A673 (cell line): Measurements from ENCODE around the gene UBA6. TPM values are rescaled to one million over a fixed set of nuclear protein-coding genes. Genes with fewer than 3 reads are reported as not detected.

Experiments used
- BruUV-seq: library from RNA; stranded (reverse); fragments of 400-500 nt; replicated peaks from 2 replicates; lab custom pipeline; 2021; lab: Mats Ljungman, UMichigan
- CTCF ChIA-PET: fragments of 300-600 bp; sonication (Branson Sonifier 250); formaldehyde crosslinking; loops from one replicate; lab custom pipeline; 2022; ENCODE audit warnings: antibody characterized with exemption; lab: Charles Lee
- POLR2A ChIA-PET: fragments of 300-600 bp; sonication (Branson Sonifier 250); formaldehyde crosslinking; loops from one replicate; lab custom pipeline; 2022; ENCODE audit warnings: antibody characterized with exemption; ENCODE audit not compliant: low non-redundant PET; lab: Charles Lee
- DNase-seq: peaks from one replicate; pipeline ENCODE4 v3.0.0-alpha.2; 2015; ENCODE audit warnings: low spot score
- H3K27ac ChIP-seq: fragments of 200-600 bp; sonication (generic); 2 replicates; pipeline ENCODE4 v1.5.1; 2016; ENCODE audit warnings: mixed run types, low read depth, mild to moderate bottlenecking, mixed read lengths, antibody characterized with exemption, low read length; ENCODE audit not compliant: poor library complexity, severe bottlenecking
- H3K27me3 ChIP-seq: fragments of 200-600 bp; sonication (generic); replicated peaks from 2 replicates; pipeline ENCODE4 v1.6.1; 2017; ENCODE audit warnings: mixed run types, low read depth, mild to moderate bottlenecking, mixed read lengths, antibody characterized with exemption, low read length; ENCODE audit not compliant: insufficient read depth, poor library complexity
- H3K36me3 ChIP-seq: fragments of 200-600 bp; sonication (generic); 2 replicates; pipeline ENCODE4 v1.6.1; 2016; ENCODE audit warnings: mixed run types, mild to moderate bottlenecking, mixed read lengths, antibody characterized with exemption, low read length; ENCODE audit not compliant: insufficient read depth, poor library complexity, severe bottlenecking
- H3K4me1 ChIP-seq: fragments of 200-600 bp; sonication (generic); 2 replicates; pipeline ENCODE4 v1.6.1; 2017; ENCODE audit warnings: mixed run types, mild to moderate bottlenecking, mixed read lengths, antibody characterized with exemption, low read length; ENCODE audit not compliant: insufficient read depth, poor library complexity, severe bottlenecking
- H3K4me3 ChIP-seq: fragments of 200-600 bp; sonication (generic); 2 replicates; pipeline ENCODE4 v1.5.1; 2016; ENCODE audit warnings: low read depth, mixed run types, mild to moderate bottlenecking, mixed read lengths, low read length; ENCODE audit not compliant: poor library complexity, severe bottlenecking
- H3K9me3 ChIP-seq: fragments of 200-600 bp; sonication (generic); 2 replicates; pipeline ENCODE4 v1.6.1; 2016; ENCODE audit warnings: mixed run types, low read depth, mild to moderate bottlenecking, mixed read lengths, antibody characterized with exemption, low read length; ENCODE audit not compliant: poor library complexity, severe bottlenecking
- EZH2 ChIP-seq: fragments of 200-600 bp; sonication (generic); IDR thresholded peaks from 2 replicates; pipeline ENCODE4 v1.6.1; 2017; ENCODE audit warnings: borderline replicate concordance, low read depth, mild to moderate bottlenecking, mixed read lengths, antibody characterized with exemption, low read length; ENCODE audit not compliant: poor library complexity, severe bottlenecking
- intact Hi-C: fragments of 100-400 bp; cut with micrococcal nuclease; formaldehyde crosslinking; loops from one replicate; pipeline ENCODE4 v1.10.0; 2022; ENCODE audit not compliant: unreplicated experiment
- total RNA-seq: library from RNA; stranded (reverse); gene quantifications from 2 replicates; pipeline ENCODE4 v1.2.3, GENCODE V29; 2021
- TF ChIP-seq, protein P1 (sequence below): fragments of 300-800, 200-600 bp; sonication (generic); conservative IDR thresholded peaks from 2 replicates; pipeline ENCODE4 v1.5.1; 2017; ENCODE audit warnings: low read depth, mild to moderate bottlenecking, antibody characterized with exemption, low read length, moderate library complexity, mixed read lengths

The UBA6 gene
- total RNA-seq, 1 experiment from 2014 or later: 33.2 TPM

DNA sequence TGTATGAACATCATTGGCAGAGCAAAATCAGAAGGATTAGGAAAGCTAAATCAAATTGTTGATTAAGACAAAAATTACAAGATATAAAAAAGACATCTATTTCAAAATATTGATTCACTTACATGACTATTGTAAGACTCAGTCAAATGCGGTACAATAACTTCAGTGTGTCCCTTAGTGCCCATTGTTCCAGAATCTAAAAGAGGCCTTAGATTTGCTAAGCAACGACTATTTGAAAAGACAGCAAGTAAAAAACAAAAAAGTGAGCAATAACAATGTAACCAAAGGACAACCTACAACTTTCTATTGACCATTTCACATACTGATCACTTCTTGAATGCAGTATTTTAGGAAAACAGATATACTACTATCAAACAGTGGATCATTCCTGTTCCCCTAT, 65.6 kb downstream of the UBA6 start:
- Histone ChIP-seq H3K4me1 (no peaks in the 10 kb centered on the region), H3K9me3 (no peaks in the 10 kb centered on the region), H3K36me3 (peaks cover 16% of the 10 kb centered on the region), H3K27ac (no peak overlapping the region), H3K27me3 (no peaks in the 10 kb centered on the region), H3K4me3 (no peak overlapping the region)
- no peak for DNase-seq
- no peak for TF ChIP-seq EZH2
- TF ChIP-seq, protein P1, sequence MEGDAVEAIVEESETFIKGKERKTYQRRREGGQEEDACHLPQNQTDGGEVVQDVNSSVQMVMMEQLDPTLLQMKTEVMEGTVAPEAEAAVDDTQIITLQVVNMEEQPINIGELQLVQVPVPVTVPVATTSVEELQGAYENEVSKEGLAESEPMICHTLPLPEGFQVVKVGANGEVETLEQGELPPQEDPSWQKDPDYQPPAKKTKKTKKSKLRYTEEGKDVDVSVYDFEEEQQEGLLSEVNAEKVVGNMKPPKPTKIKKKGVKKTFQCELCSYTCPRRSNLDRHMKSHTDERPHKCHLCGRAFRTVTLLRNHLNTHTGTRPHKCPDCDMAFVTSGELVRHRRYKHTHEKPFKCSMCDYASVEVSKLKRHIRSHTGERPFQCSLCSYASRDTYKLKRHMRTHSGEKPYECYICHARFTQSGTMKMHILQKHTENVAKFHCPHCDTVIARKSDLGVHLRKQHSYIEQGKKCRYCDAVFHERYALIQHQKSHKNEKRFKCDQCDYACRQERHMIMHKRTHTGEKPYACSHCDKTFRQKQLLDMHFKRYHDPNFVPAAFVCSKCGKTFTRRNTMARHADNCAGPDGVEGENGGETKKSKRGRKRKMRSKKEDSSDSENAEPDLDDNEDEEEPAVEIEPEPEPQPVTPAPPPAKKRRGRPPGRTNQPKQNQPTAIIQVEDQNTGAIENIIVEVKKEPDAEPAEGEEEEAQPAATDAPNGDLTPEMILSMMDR: no peak
- intact Hi-C loops: no loop called here
- ChIA-PET CTCF (no interaction called here), POLR2A (no interaction called here)
- BruUV-seq: no TSS peak

DNA sequence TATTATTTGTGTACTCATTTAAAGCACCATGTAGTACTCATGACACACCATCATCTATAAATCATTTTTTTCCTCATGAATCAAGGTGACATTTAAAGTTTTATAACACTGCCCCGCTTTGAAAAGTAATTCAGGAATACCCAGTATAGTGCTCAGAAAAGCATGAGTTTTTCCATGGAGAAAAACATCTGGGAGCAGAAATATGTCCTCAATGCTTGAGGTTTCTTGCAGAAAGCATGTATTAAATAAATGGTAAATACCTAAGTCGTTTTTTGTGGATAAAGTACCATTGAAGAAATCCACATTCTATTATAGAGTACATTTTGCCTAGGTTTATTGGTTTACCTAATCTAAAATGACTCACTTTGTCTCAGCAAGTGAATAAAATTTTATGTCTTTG, 66.2 kb downstream of the UBA6 start:
- no peak for TF ChIP-seq EZH2
- TF ChIP-seq, protein P1: no peak
- Histone ChIP-seq H3K4me3 (no peak overlapping the region), H3K9me3 (no peaks in the 10 kb centered on the region), H3K27ac (no peak overlapping the region), H3K36me3 (peaks cover 16% of the 10 kb centered on the region), H3K27me3 (no peaks in the 10 kb centered on the region), H3K4me1 (no peaks in the 10 kb centered on the region)
- ChIA-PET POLR2A (no interaction called here), CTCF (no interaction called here)
- intact Hi-C loops: no loop called here
- no TSS peak for BruUV-seq
- no peak for DNase-seq

DNA sequence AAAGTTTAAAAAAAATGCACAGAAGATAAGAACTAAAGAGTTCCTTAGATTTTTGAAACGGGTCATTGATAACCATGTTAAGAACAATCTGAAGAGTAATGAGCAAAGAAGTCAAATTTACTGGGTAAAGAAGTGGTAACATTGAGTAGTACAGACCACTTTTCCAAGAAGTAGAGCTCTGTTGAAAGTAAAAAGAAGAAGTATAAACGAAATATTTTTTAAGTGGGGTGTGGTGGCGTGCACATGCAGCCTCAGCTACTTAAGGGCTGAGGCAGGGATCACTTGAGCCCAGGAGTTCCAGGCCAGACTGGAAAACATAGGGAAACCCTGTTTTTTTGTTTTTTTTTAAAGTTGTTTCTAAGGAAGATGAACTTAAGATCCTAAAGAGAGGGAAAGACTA, 68.5 kb downstream of the UBA6 start:
- BruUV-seq: no TSS peak
- POLR2A ChIA-PET: no interaction called here
- TF ChIP-seq, protein P1: no peak
- TF ChIP-seq EZH2: no peak
- no peak for DNase-seq
- CTCF ChIA-PET: no interaction called here
- Histone ChIP-seq H3K4me1 (no peaks in the 10 kb centered on the region), H3K36me3 (peaks cover 16% of the 10 kb centered on the region), H3K4me3 (no peak overlapping the region), H3K9me3 (no peaks in the 10 kb centered on the region), H3K27ac (no peak overlapping the region), H3K27me3 (no peaks in the 10 kb centered on the region)
- intact Hi-C loops: no loop called here
